HG02870 (cell line): ENCODE measurements around the gene MAVS.

Experiments used
- ATAC-seq: cut with Tn5 transposase; IDR thresholded peaks from one replicate; pipeline ENCODE4 v1.9.1; 2021; ENCODE audit warnings: mild to moderate bottlenecking, moderate library complexity; ENCODE audit not compliant: unreplicated experiment

MAVS gene

GRCh38 chr20:3847429-3847940 lies 851 bp downstream of the MAVS start:
- ATAC-seq = no peak

GRCh38 chr20:3848565-3848964 lies 1.9 kb downstream of the MAVS start:
- no peak for ATAC-seq

GRCh38 chr20:3854462-3854871 lies 7.8 kb downstream of the MAVS start:
- ATAC-seq = no peak

GRCh38 chr20:3857405-3857804 lies 10.8 kb downstream of the MAVS start:
- no peak for ATAC-seq

- ATAC-seq = no peak
Observed at GRCh38 chr20:3858689-3859088, 12.1 kb downstream of the MAVS start.

- ATAC-seq = no peak
Observed at GRCh38 chr20:3861191-3861590, 14.6 kb downstream of the MAVS start.

- no peak for ATAC-seq
Observed at GRCh38 chr20:3862333-3862732, 15.7 kb downstream of the MAVS start.

- no peak for ATAC-seq
Observed at GRCh38 chr20:3863317-3863716, 16.7 kb downstream of the MAVS start.

GRCh38 chr20:3864518-3864917 lies 17.9 kb downstream of the MAVS start:
- no peak for ATAC-seq

GRCh38 chr20:3865152-3865886 lies 18.7 kb downstream of the MAVS start:
- ATAC-seq = no peak

- ATAC-seq = no peak
Observed at GRCh38 chr20:3865887-3866407, 19.3 kb downstream of the MAVS start.

- no peak for ATAC-seq
Observed at GRCh38 chr20:3866464-3866863, 19.8 kb downstream of the MAVS start.

GRCh38 chr20:3867802-3868201 lies 21.2 kb downstream of the MAVS start:
- no peak for ATAC-seq

- ATAC-seq = no peak
Observed at GRCh38 chr20:3869839-3870634, 23.4 kb downstream of the MAVS start.

GRCh38 chr20:3871550-3872265 lies 25.1 kb downstream of the MAVS start:
- no peak for ATAC-seq

GRCh38 chr20:3873507-3873906 lies 26.9 kb downstream of the MAVS start:
- ATAC-seq = no peak

- no peak for ATAC-seq
Observed at GRCh38 chr20:3874194-3874844, 27.7 kb downstream of the MAVS start.

GRCh38 chr20:3875378-3875974 lies 28.8 kb downstream of the MAVS start:
- no peak for ATAC-seq

GRCh38 chr20:3876000-3876399 lies 29.4 kb downstream of the MAVS start:
- ATAC-seq = no peak

GRCh38 chr20:3876676-3877075 lies 30.0 kb downstream of the MAVS start:
- ATAC-seq = no peak
